ENCODE results near the gene ITGA1. TPM values are rescaled to one million over a fixed set of nuclear protein-coding genes. Genes with fewer than 3 reads are reported as not detected.

The ITGA1 gene
- polyA plus RNA-seq, 2 donors: 5.3 to 7.7 TPM

- H3K27ac ChIP-seq (ENCODE audit: low read depth in 2 of 2, low read length in 1 of 2): no peak overlapping the region
- no peaks in the 10 kb centered on the region for H3K4me1 ChIP-seq (ENCODE audit: control insufficient read depth in 2 of 2, insufficient read depth in 2 of 2, low read length in 1 of 2)
- no peak overlapping the region for H3K4me3 ChIP-seq (ENCODE audit: low read depth in 1 of 2, low read length in 2 of 2)
- WGBS, 2 donors: 48 to 57% methylated on average over 3 of the region's 3 CpGs
- H3K27me3 ChIP-seq (ENCODE audit: control insufficient read depth in 1 of 2, insufficient read depth in 2 of 2, low read length in 2 of 2): no peaks in the 10 kb centered on the region
- peaks cover 0 to 5% of the 10 kb centered on the region in 2 donors for H3K36me3 ChIP-seq (ENCODE audit: control insufficient read depth in 2 of 2, insufficient read depth in 2 of 2, low read length in 1 of 2)
- H3K9me3 ChIP-seq (ENCODE audit: control insufficient read depth in 2 of 2, insufficient read depth in 1 of 2, low read depth in 1 of 2, low read length in 1 of 2): no peaks in the 10 kb centered on the region
Observed at GRCh38 chr5:52878656-52879055, 90.9 kb downstream of the ITGA1 start.

GRCh38 chr5:52880541-52880940 is 92.8 kb downstream of the ITGA1 start:
- H3K9me3 ChIP-seq (ENCODE audit: control insufficient read depth in 2 of 2, insufficient read depth in 1 of 2, low read depth in 1 of 2, low read length in 1 of 2): no peaks in the 10 kb centered on the region
- H3K27me3 ChIP-seq (ENCODE audit: control insufficient read depth in 1 of 2, insufficient read depth in 2 of 2, low read length in 2 of 2): no peaks in the 10 kb centered on the region

GRCh38 chr5:52881468-52881867 is 93.8 kb downstream of the ITGA1 start:
- H3K4me1 ChIP-seq (ENCODE audit: control insufficient read depth in 2 of 2, insufficient read depth in 2 of 2, low read length in 1 of 2): no peaks in the 10 kb centered on the region
- H3K36me3 ChIP-seq (ENCODE audit: control insufficient read depth in 2 of 2, insufficient read depth in 2 of 2, low read length in 1 of 2): peaks cover 0 to 5% of the 10 kb centered on the region in 2 donors
- H3K9me3 ChIP-seq (ENCODE audit: control insufficient read depth in 2 of 2, insufficient read depth in 1 of 2, low read depth in 1 of 2, low read length in 1 of 2): no peaks in the 10 kb centered on the region
- H3K4me3 ChIP-seq (ENCODE audit: low read depth in 1 of 2, low read length in 2 of 2): no peak overlapping the region
- no peak overlapping the region for H3K27ac ChIP-seq (ENCODE audit: low read depth in 2 of 2, low read length in 1 of 2)
- 89 to 94% methylated on average over 4 of the region's 4 CpGs for WGBS, 2 donors
- H3K27me3 ChIP-seq (ENCODE audit: control insufficient read depth in 1 of 2, insufficient read depth in 2 of 2, low read length in 2 of 2): no peaks in the 10 kb centered on the region

More at GRCh38 chr5:52880541-52880940, 92.8 kb downstream of the ITGA1 start:
- no peaks in the 10 kb centered on the region for H3K4me1 ChIP-seq (ENCODE audit: control insufficient read depth in 2 of 2, insufficient read depth in 2 of 2, low read length in 1 of 2)
- H3K4me3 ChIP-seq (ENCODE audit: low read depth in 1 of 2, low read length in 2 of 2): no peak overlapping the region
- peaks cover 0 to 5% of the 10 kb centered on the region in 2 donors for H3K36me3 ChIP-seq (ENCODE audit: control insufficient read depth in 2 of 2, insufficient read depth in 2 of 2, low read length in 1 of 2)
- H3K27ac ChIP-seq (ENCODE audit: low read depth in 2 of 2, low read length in 1 of 2): no peak overlapping the region

GRCh38 chr5:52883110-52883509 is 95.4 kb downstream of the ITGA1 start:
- no peak overlapping the region for H3K27ac ChIP-seq (ENCODE audit: low read depth in 2 of 2, low read length in 1 of 2)
- no peaks in the 10 kb centered on the region for H3K9me3 ChIP-seq (ENCODE audit: control insufficient read depth in 2 of 2, insufficient read depth in 1 of 2, low read depth in 1 of 2, low read length in 1 of 2)
- H3K27me3 ChIP-seq (ENCODE audit: control insufficient read depth in 1 of 2, insufficient read depth in 2 of 2, low read length in 2 of 2): no peaks in the 10 kb centered on the region
- H3K36me3 ChIP-seq (ENCODE audit: control insufficient read depth in 2 of 2, insufficient read depth in 2 of 2, low read length in 1 of 2): no peaks in the 10 kb centered on the region
- no peaks in the 10 kb centered on the region for H3K4me1 ChIP-seq (ENCODE audit: control insufficient read depth in 2 of 2, insufficient read depth in 2 of 2, low read length in 1 of 2)
- no peak overlapping the region for H3K4me3 ChIP-seq (ENCODE audit: low read depth in 1 of 2, low read length in 2 of 2)
- 77 to 90% methylated on average over 4 of the region's 4 CpGs for WGBS, 2 donors

- Histone ChIP-seq H3K36me3 (ENCODE audit: control insufficient read depth in 2 of 2, insufficient read depth in 2 of 2, low read length in 1 of 2) (no peaks in the 10 kb centered on the region), H3K27ac (ENCODE audit: low read depth in 2 of 2, low read length in 1 of 2) (no peak overlapping the region), H3K27me3 (ENCODE audit: control insufficient read depth in 1 of 2, insufficient read depth in 2 of 2, low read length in 2 of 2) (no peaks in the 10 kb centered on the region), H3K9me3 (ENCODE audit: control insufficient read depth in 2 of 2, insufficient read depth in 1 of 2, low read depth in 1 of 2, low read length in 1 of 2) (no peaks in the 10 kb centered on the region), H3K4me1 (ENCODE audit: control insufficient read depth in 2 of 2, insufficient read depth in 2 of 2, low read length in 1 of 2) (no peaks in the 10 kb centered on the region), H3K4me3 (ENCODE audit: low read depth in 1 of 2, low read length in 2 of 2) (no peak overlapping the region)
- 31 to 44% methylated on average over 1 of the region's 1 CpG for WGBS, 2 donors
Observed at GRCh38 chr5:52884453-52884852, 96.7 kb downstream of the ITGA1 start.

GRCh38 chr5:52885614-52886013 is 97.9 kb downstream of the ITGA1 start:
- Histone ChIP-seq H3K27me3 (ENCODE audit: control insufficient read depth in 1 of 2, insufficient read depth in 2 of 2, low read length in 2 of 2) (no peaks in the 10 kb centered on the region), H3K27ac (ENCODE audit: low read depth in 2 of 2, low read length in 1 of 2) (no peak overlapping the region), H3K36me3 (ENCODE audit: control insufficient read depth in 2 of 2, insufficient read depth in 2 of 2, low read length in 1 of 2) (no peaks in the 10 kb centered on the region), H3K4me3 (ENCODE audit: low read depth in 1 of 2, low read length in 2 of 2) (no peak overlapping the region), H3K9me3 (ENCODE audit: control insufficient read depth in 2 of 2, insufficient read depth in 1 of 2, low read depth in 1 of 2, low read length in 1 of 2) (no peaks in the 10 kb centered on the region), H3K4me1 (ENCODE audit: control insufficient read depth in 2 of 2, insufficient read depth in 2 of 2, low read length in 1 of 2) (no peaks in the 10 kb centered on the region)
- 82 to 91% methylated on average over 4 of the region's 4 CpGs for WGBS, 2 donors

GRCh38 chr5:52886206-52886605 is 98.5 kb downstream of the ITGA1 start:
- H3K4me1 ChIP-seq (ENCODE audit: control insufficient read depth in 2 of 2, insufficient read depth in 2 of 2, low read length in 1 of 2): no peaks in the 10 kb centered on the region
- no peaks in the 10 kb centered on the region for H3K36me3 ChIP-seq (ENCODE audit: control insufficient read depth in 2 of 2, insufficient read depth in 2 of 2, low read length in 1 of 2)
- no peak overlapping the region for H3K27ac ChIP-seq (ENCODE audit: low read depth in 2 of 2, low read length in 1 of 2)
- no peaks in the 10 kb centered on the region for H3K27me3 ChIP-seq (ENCODE audit: control insufficient read depth in 1 of 2, insufficient read depth in 2 of 2, low read length in 2 of 2)
- H3K9me3 ChIP-seq (ENCODE audit: control insufficient read depth in 2 of 2, insufficient read depth in 1 of 2, low read depth in 1 of 2, low read length in 1 of 2): no peaks in the 10 kb centered on the region
- H3K4me3 ChIP-seq (ENCODE audit: low read depth in 1 of 2, low read length in 2 of 2): no peak overlapping the region
- WGBS, 2 donors: 73 to 86% methylated on average over 2 of the region's 2 CpGs

GRCh38 chr5:52887066-52887465 is 99.3 kb downstream of the ITGA1 start:
- WGBS, 2 donors: 71 to 78% methylated on average over 2 of the region's 2 CpGs
- Histone ChIP-seq H3K4me3 (ENCODE audit: low read depth in 1 of 2, low read length in 2 of 2) (no peak overlapping the region), H3K9me3 (ENCODE audit: control insufficient read depth in 2 of 2, insufficient read depth in 1 of 2, low read depth in 1 of 2, low read length in 1 of 2) (no peaks in the 10 kb centered on the region), H3K36me3 (ENCODE audit: control insufficient read depth in 2 of 2, insufficient read depth in 2 of 2, low read length in 1 of 2) (no peaks in the 10 kb centered on the region), H3K27me3 (ENCODE audit: control insufficient read depth in 1 of 2, insufficient read depth in 2 of 2, low read length in 2 of 2) (no peaks in the 10 kb centered on the region), H3K4me1 (ENCODE audit: control insufficient read depth in 2 of 2, insufficient read depth in 2 of 2, low read length in 1 of 2) (no peaks in the 10 kb centered on the region), H3K27ac (ENCODE audit: low read depth in 2 of 2, low read length in 1 of 2) (no peak overlapping the region)

GRCh38 chr5:52888363-52888762 is 100.6 kb downstream of the ITGA1 start:
- H3K4me3 ChIP-seq (ENCODE audit: low read depth in 1 of 2, low read length in 2 of 2): no peak overlapping the region
- no peak overlapping the region for H3K27ac ChIP-seq (ENCODE audit: low read depth in 2 of 2, low read length in 1 of 2)
- WGBS, 2 donors: 78 to 86% methylated on average over 5 of the region's 5 CpGs
- H3K27me3 ChIP-seq (ENCODE audit: control insufficient read depth in 1 of 2, insufficient read depth in 2 of 2, low read length in 2 of 2): no peaks in the 10 kb centered on the region
- H3K36me3 ChIP-seq (ENCODE audit: control insufficient read depth in 2 of 2, insufficient read depth in 2 of 2, low read length in 1 of 2): no peaks in the 10 kb centered on the region
- H3K9me3 ChIP-seq (ENCODE audit: control insufficient read depth in 2 of 2, insufficient read depth in 1 of 2, low read depth in 1 of 2, low read length in 1 of 2): no peaks in the 10 kb centered on the region
- no peaks in the 10 kb centered on the region for H3K4me1 ChIP-seq (ENCODE audit: control insufficient read depth in 2 of 2, insufficient read depth in 2 of 2, low read length in 1 of 2)

GRCh38 chr5:52892242-52892878 is 104.6 kb downstream of the ITGA1 start:
- H3K4me1 ChIP-seq (ENCODE audit: control insufficient read depth in 2 of 2, insufficient read depth in 2 of 2, low read length in 1 of 2): no peaks in the 10 kb centered on the region
- H3K4me3 ChIP-seq (ENCODE audit: low read depth in 1 of 2, low read length in 2 of 2): no peak overlapping the region
- H3K27ac ChIP-seq (ENCODE audit: low read depth in 2 of 2, low read length in 1 of 2): no peak overlapping the region
- WGBS, 2 donors: 59 to 61% methylated on average over 6 of the region's 6 CpGs
- H3K9me3 ChIP-seq (ENCODE audit: control insufficient read depth in 2 of 2, insufficient read depth in 1 of 2, low read depth in 1 of 2, low read length in 1 of 2): no peaks in the 10 kb centered on the region
- no peaks in the 10 kb centered on the region for H3K36me3 ChIP-seq (ENCODE audit: control insufficient read depth in 2 of 2, insufficient read depth in 2 of 2, low read length in 1 of 2)
- H3K27me3 ChIP-seq (ENCODE audit: control insufficient read depth in 1 of 2, insufficient read depth in 2 of 2, low read length in 2 of 2): no peaks in the 10 kb centered on the region
